Stomach (tissue), 9 donors: Measurements from ENCODE around the gene FREM1. TPM values are rescaled to one million over a fixed set of nuclear protein-coding genes. Genes with fewer than 3 reads are reported as not detected.

Experiments used
- DNase-seq, 2 donors: peaks; one replicate each; pipeline versions ENCODE4 v3.0.0 to v3.0.0-alpha.2; 2013 to 2019
- H3K27ac ChIP-seq, 5 donors: fragments of 200-600 bp in 4 of 5; sonication (generic) in 4 of 5; one replicate each; pipeline ENCODE4 v1.5.1; 2013 to 2019; ENCODE audit warnings: mild to moderate bottlenecking in 1 of 5, moderate library complexity in 1 of 5
- H3K27me3 ChIP-seq, 3 donors: fragments of 200-600 bp; sonication (generic); one replicate each; pipeline ENCODE4 v1.5.1; 2017 to 2019; ENCODE audit warnings: mixed run types in 1 of 3
- H3K36me3 ChIP-seq, 4 donors: fragments of 200-600 bp; sonication (generic); 1 replicate in 3 of 4; 2 replicates in 1 of 4; pipeline ENCODE4 v1.5.1; 2016 to 2019
- H3K4me1 ChIP-seq, 4 donors: fragments of 200-600 bp; sonication (generic); one replicate each; pipeline ENCODE4 v1.5.1; 2016 to 2019
- H3K4me3 ChIP-seq, 4 donors: fragments of 200-600 bp; sonication (generic) in 3 of 4; one replicate each; pipeline ENCODE4 v1.5.1; 2016 to 2019; ENCODE audit warnings: mild to moderate bottlenecking in 1 of 4
- H3K9me3 ChIP-seq, 4 donors: fragments of 200-600 bp; sonication (generic); one replicate each; pipeline ENCODE4 v1.5.1; 2016 to 2019
- CTCF ChIP-seq, 7 experiments: fragments of 450-650 bp in 4 of 7; fragments of 200-600 bp in 3 of 7; sonication (generic) in 3 of 7; IDR thresholded peaks; one replicate each; pipeline ENCODE4 v1.5.1; 2016 to 2019; ENCODE audit warnings: antibody characterized with exemption in 7 of 7, control low read depth in 2 of 7, mild to moderate bottlenecking in 1 of 7
- EP300 ChIP-seq: sonication (generic); formaldehyde crosslinking; IDR thresholded peaks from one replicate; pipeline ENCODE4 v1.6.1; 2017; ENCODE audit warnings: antibody characterized with exemption
- POLR2A ChIP-seq, 4 donors: fragments of 450-650 bp; IDR thresholded peaks; one replicate each; pipeline ENCODE4 v1.6.1; 2016; ENCODE audit warnings: antibody characterized with exemption in 4 of 4, control low read depth in 2 of 4, mild to moderate bottlenecking in 1 of 4, moderate library complexity in 1 of 4
- POLR2AphosphoS5 ChIP-seq, 3 donors: sonication (generic); formaldehyde crosslinking; IDR thresholded peaks; one replicate each; pipeline ENCODE4 v1.6.1; 2016; ENCODE audit warnings: antibody characterized with exemption in 3 of 3
- WGBS, 5 donors: extraction: QIAGEN DNeasy Blood & Tissue Kit in 3 of 5; methylation state at CpG; one replicate each; pipeline versions ENCODE4 v1.1.5 to v1.1.7; 2013 to 2018; 5-methylcytosine and 5-hydroxymethylcytosine counted together
- intact Hi-C: fragments of 100-400 bp; cut with DNase I; formaldehyde crosslinking; loops from one replicate; pipeline ENCODE4 v1.15.1; 2023; ENCODE audit warnings: low total_unique reads
- polyA plus RNA-seq, 3 donors: library from polyadenylated mRNA; stranded (reverse); fragments of 200-250 nt; gene quantifications; one replicate each; pipeline ENCODE4 v1.2.3, GENCODE V29; 2013
- total RNA-seq, 5 donors: library from RNA; depleted of rRNA; stranded (reverse); fragments of >200 nt; gene quantifications; one replicate each; pipeline versions ENCODE4 v1.1.0 to v1.2.3, GENCODE V29; 2014 to 2016
- donor health status: healthy with polysubstance abuse.
- donor health status: Bipolar disorder and iron deficiency.
- donor health status: healthy.

The FREM1 gene
- total and polyA plus RNA-seq, 8 donors = 0.12 to 14.7 (median 0.58) TPM; not detected in 1

GRCh38 chr9:14936491-14936890, 26.3 kb upstream of the FREM1 start:
- Histone ChIP-seq H3K4me1 (no peaks in the 10 kb centered on the region), H3K36me3 (no peaks in the 10 kb centered on the region), H3K9me3 (no peaks in the 10 kb centered on the region), H3K27ac (no peak overlapping the region), H3K27me3 (no peaks in the 10 kb centered on the region), H3K4me3 (no peak overlapping the region)
- WGBS, 5 donors = 63 to 82% (median 73%) methylated on average over 4 of the region's 4 CpGs
- TF ChIP-seq POLR2A (IDR thresholded peaks at IDR 0.05) (no peak), EP300 (no peak), POLR2AphosphoS5 (IDR thresholded peaks at IDR 0.05) (no peak), CTCF (IDR thresholded peaks at IDR 0.05) (no peak)
- intact Hi-C loops = no loop called here
- peak in 1 of 2 donors; percentile 50 for DNase-seq

GRCh38 chr9:14935964-14936363, 25.7 kb upstream of the FREM1 start:
- no peaks in the 10 kb centered on the region for H3K36me3 ChIP-seq
- no peak for TF ChIP-seq POLR2A (IDR thresholded peaks at IDR 0.05)
- no peak for TF ChIP-seq EP300
- no peak for TF ChIP-seq CTCF (IDR thresholded peaks at IDR 0.05)
- TF ChIP-seq POLR2AphosphoS5 (IDR thresholded peaks at IDR 0.05) = no peak
- no peaks in the 10 kb centered on the region for H3K27me3 ChIP-seq
- 70 to 82% (median 74%) methylated on average over 1 of the region's 1 CpG for WGBS, 5 donors
- intact Hi-C loops = no loop called here
- H3K9me3 ChIP-seq = no peaks in the 10 kb centered on the region
- peak in 1 of 2 donors; percentile 21 for DNase-seq
- H3K4me3 ChIP-seq = no peak overlapping the region
- no peaks in the 10 kb centered on the region for H3K4me1 ChIP-seq
- no peak overlapping the region for H3K27ac ChIP-seq

GRCh38 chr9:14935106-14935751, 25.0 kb upstream of the FREM1 start:
- TF ChIP-seq POLR2A (IDR thresholded peaks at IDR 0.05) (no peak), EP300 (no peak)
- WGBS, 5 donors = 65 to 85% (median 83%) methylated on average over 4 of the region's 4 CpGs
- no peaks in the 10 kb centered on the region for H3K4me1 ChIP-seq
- no peaks in the 10 kb centered on the region for H3K27me3 ChIP-seq
- H3K9me3 ChIP-seq = no peaks in the 10 kb centered on the region
- intact Hi-C loops = no loop called here
- H3K36me3 ChIP-seq = no peaks in the 10 kb centered on the region
- H3K27ac ChIP-seq = no peak overlapping the region
- H3K4me3 ChIP-seq = no peak overlapping the region
- DNase-seq = no peak

- Histone ChIP-seq H3K4me1 (no peaks in the 10 kb centered on the region), H3K27ac (no peak overlapping the region), H3K27me3 (no peaks in the 10 kb centered on the region), H3K9me3 (no peaks in the 10 kb centered on the region), H3K4me3 (no peak overlapping the region), H3K36me3 (no peaks in the 10 kb centered on the region)
- 71 to 85% (median 77%) methylated on average over 2 of the region's 2 CpGs for WGBS, 5 donors
- intact Hi-C loops = no loop called here
- TF ChIP-seq POLR2A (IDR thresholded peaks at IDR 0.05) (no peak), POLR2AphosphoS5 (IDR thresholded peaks at IDR 0.05) (no peak), CTCF (IDR thresholded peaks at IDR 0.05) (no peak), EP300 (no peak)
- DNase-seq = no peak
These were observed 22.4 kb upstream of the FREM1 start for GRCh38 chr9:14932641-14933040.

- Histone ChIP-seq H3K36me3 (no peaks in the 10 kb centered on the region), H3K4me3 (no peak overlapping the region), H3K9me3 (no peaks in the 10 kb centered on the region), H3K4me1 (no peaks in the 10 kb centered on the region), H3K27me3 (no peaks in the 10 kb centered on the region), H3K27ac (no peak overlapping the region)
- peak in 1 of 2 donors; percentile 54 for DNase-seq
- TF ChIP-seq EP300 (no peak), POLR2A (IDR thresholded peaks at IDR 0.05) (no peak), CTCF (IDR thresholded peaks at IDR 0.05) (no peak)
- intact Hi-C loops = no loop called here
These were observed 22.0 kb upstream of the FREM1 start for GRCh38 chr9:14932231-14932630.
